ENCODE results near the gene MRPL12.

The MRPL12 gene

GRCh38 chr17:81716674-81716996 lies 13.5 kb downstream of the MRPL12 start:
- H3K27ac ChIP-seq (replicated peaks): no peak overlapping the region
- no peak for DNase-seq (ENCODE audit: low read depth in 1 of 2, low spot score in 1 of 2)
- H3K4me3 ChIP-seq (replicated peaks; ENCODE audit: insufficient read depth, low read length): no peak overlapping the region
- no peak for TF ChIP-seq POLR2AphosphoS5 (IDR thresholded peaks at IDR 0.05; ENCODE audit: low read depth)
- TF ChIP-seq GABPA (IDR thresholded peaks at IDR 0.05; ENCODE audit: low read depth): no peak
- no peaks in the 10 kb centered on the region for H3K27me3 ChIP-seq (ENCODE audit: insufficient read depth, poor library complexity, severe bottlenecking)

DNA sequence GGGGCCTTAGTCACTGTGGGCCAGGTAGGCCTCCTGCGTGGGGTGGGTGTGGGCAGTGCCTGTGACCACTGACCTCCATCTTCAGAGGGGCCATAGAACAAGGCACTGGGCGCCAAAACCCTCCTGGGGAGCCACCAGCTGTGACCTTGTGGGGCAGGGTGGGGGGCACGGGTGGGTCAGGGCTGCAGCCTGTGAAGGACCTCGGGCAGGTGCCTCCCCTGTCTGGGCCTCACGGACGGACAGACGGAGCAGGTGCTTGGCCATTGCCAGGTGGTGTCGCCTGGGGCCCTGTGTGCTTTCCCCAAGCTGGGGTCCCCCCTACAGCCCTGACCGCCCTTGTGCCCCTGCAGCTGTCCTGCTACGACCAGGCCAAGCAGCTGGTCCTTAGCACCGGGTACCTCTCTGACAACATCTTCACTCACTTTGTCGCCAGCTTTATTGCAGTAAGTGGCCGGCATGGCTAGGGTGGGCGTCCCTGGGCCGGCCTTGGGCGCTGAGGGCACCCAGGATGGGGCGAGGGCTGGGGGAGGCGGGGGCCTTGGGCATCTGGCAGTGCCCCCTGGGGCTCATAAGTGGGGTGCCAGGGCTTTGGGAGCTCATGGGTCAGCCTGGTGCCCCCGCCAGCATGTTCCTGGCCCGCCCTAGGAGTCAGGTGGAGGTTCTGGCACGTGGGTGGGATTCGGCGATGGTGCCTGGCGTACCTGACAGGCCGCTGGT lies 14.0 kb downstream of the MRPL12 start:
- TF ChIP-seq POLR2AphosphoS5 (IDR thresholded peaks at IDR 0.05; ENCODE audit: low read depth) (no peak), REST (IDR thresholded peaks at IDR 0.05; ENCODE audit: insufficient replicate concordance, low read depth) (no peak), GABPA (IDR thresholded peaks at IDR 0.05; ENCODE audit: low read depth) (no peak), CTCF (IDR thresholded peaks at IDR 0.05; ENCODE audit: insufficient read depth, low read length) (no peak), SPI1 (IDR thresholded peaks at IDR 0.05; ENCODE audit: borderline replicate concordance, low read depth) (no peak)

GRCh38 chr17:81717766-81718089 lies 14.6 kb downstream of the MRPL12 start:
- DNase-seq (ENCODE audit: low read depth in 1 of 2, low spot score in 1 of 2): no peak
- Histone ChIP-seq H3K27me3 (ENCODE audit: insufficient read depth, poor library complexity, severe bottlenecking) (no peaks in the 10 kb centered on the region), H3K4me3 (replicated peaks; ENCODE audit: insufficient read depth, low read length) (no peak overlapping the region), H3K27ac (replicated peaks) (no peak overlapping the region)
- TF ChIP-seq CTCF (IDR thresholded peaks at IDR 0.05; ENCODE audit: insufficient read depth, low read length) (no peak), GABPA (IDR thresholded peaks at IDR 0.05; ENCODE audit: low read depth) (no peak), POLR2AphosphoS5 (IDR thresholded peaks at IDR 0.05; ENCODE audit: low read depth) (no peak), SPI1 (IDR thresholded peaks at IDR 0.05; ENCODE audit: borderline replicate concordance, low read depth) (no peak), REST (IDR thresholded peaks at IDR 0.05; ENCODE audit: insufficient replicate concordance, low read depth) (no peak)

More for the DNA sequence above, 14.0 kb downstream of the MRPL12 start:
- Histone ChIP-seq H3K4me3 (replicated peaks; ENCODE audit: insufficient read depth, low read length) (no peak overlapping the region), H3K27me3 (ENCODE audit: insufficient read depth, poor library complexity, severe bottlenecking) (no peaks in the 10 kb centered on the region), H3K27ac (replicated peaks) (no peak overlapping the region)
- DNase-seq (ENCODE audit: low read depth in 1 of 2, low spot score in 1 of 2): no peak

DNA sequence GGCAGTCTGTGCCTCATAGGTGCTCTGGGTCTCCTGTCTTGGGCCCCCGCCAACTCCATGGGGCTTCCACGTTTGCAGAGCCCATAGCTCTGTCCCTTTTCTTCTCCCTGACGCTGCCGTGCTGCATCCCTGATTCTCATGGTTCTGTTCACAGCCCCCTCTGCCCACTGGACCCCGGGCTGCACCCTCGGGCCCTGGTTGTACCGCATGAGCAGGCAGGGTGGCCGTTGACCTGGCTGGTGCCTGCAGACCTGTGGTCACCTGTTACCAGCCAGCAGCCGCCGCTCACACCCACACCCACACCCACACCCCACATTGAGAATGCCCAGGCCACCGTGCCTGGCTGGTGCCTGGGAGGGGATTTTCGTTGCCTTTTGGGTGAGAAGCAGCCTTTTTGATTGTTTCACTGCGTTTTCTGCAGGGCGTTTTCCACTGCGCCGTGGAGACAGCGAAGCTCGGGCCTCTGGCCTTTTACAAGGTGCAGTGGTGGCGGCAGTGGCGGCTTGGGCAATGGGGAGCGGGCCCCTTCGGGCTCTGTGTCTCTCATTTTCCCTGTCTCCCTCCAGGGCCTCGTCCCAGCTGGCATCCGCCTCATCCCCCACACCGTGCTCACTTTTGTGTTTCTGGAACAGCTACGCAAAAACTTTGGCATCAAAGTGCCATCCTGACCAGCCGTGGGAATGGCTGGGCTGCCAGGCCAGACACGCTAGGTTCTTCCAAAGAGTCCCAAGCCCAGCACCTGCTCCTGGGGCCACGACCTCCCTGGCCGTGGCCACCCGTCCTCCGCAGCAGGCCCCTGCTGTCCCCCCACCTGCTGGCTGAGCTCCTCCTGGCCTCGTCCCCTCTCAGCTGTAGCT lies 16.5 kb downstream of the MRPL12 start:
- no peak overlapping the region for H3K27ac ChIP-seq (replicated peaks)
- TF ChIP-seq CTCF (IDR thresholded peaks at IDR 0.05; ENCODE audit: insufficient read depth, low read length) (no peak), REST (IDR thresholded peaks at IDR 0.05; ENCODE audit: insufficient replicate concordance, low read depth) (no peak), GABPA (IDR thresholded peaks at IDR 0.05; ENCODE audit: low read depth) (no peak), POLR2AphosphoS5 (IDR thresholded peaks at IDR 0.05; ENCODE audit: low read depth) (no peak), SPI1 (IDR thresholded peaks at IDR 0.05; ENCODE audit: borderline replicate concordance, low read depth) (no peak)
- no peak overlapping the region for H3K4me3 ChIP-seq (replicated peaks; ENCODE audit: insufficient read depth, low read length)
- DNase-seq (ENCODE audit: low read depth in 1 of 2, low spot score in 1 of 2): no peak
- no peaks in the 10 kb centered on the region for H3K27me3 ChIP-seq (ENCODE audit: insufficient read depth, poor library complexity, severe bottlenecking)

All from HL-60 (cell line).